Measurements from ENCODE around the gene ADAM17. TPM values are rescaled to one million over a fixed set of nuclear protein-coding genes. Genes with fewer than 3 reads are reported as not detected.

Gene ADAM17
- total and polyA plus RNA-seq, 7 donors: 3.2 to 17.6 (median 12.8) TPM

DNA sequence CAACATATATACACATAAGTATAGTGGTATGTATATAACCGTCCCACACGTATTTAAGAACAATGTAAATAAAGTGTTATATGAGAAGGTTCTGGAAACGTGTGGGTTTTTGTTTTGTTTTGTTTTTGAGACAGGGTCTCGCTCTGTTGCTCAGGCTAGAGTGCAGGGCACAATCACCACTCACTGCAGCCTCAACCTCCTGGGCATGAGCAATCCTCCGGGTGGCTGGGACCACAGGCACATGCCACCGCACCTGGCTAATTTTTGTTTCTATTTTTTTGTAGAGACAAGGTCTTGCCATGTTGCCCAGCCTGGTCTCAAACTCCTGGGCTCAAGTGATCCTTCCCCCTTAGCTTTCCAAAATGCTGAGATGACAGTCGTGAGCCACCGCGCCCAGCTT, 6.2 kb downstream of the ADAM17 start:
- WGBS, 2 donors: 86 to 92% methylated on average over 9 of the region's 9 CpGs
- Histone ChIP-seq H3K9me3 (no peaks in the 10 kb centered on the region), H3K36me3 (no peaks in the 10 kb centered on the region), H3K4me3 (no peak overlapping the region), H3K27me3 (no peaks in the 10 kb centered on the region), H3K27ac (no peak overlapping the region), H3K4me1 (peaks cover 0 to 54% (median 41%) of the 10 kb centered on the region in 4 donors)
- TF ChIP-seq, protein P1, sequence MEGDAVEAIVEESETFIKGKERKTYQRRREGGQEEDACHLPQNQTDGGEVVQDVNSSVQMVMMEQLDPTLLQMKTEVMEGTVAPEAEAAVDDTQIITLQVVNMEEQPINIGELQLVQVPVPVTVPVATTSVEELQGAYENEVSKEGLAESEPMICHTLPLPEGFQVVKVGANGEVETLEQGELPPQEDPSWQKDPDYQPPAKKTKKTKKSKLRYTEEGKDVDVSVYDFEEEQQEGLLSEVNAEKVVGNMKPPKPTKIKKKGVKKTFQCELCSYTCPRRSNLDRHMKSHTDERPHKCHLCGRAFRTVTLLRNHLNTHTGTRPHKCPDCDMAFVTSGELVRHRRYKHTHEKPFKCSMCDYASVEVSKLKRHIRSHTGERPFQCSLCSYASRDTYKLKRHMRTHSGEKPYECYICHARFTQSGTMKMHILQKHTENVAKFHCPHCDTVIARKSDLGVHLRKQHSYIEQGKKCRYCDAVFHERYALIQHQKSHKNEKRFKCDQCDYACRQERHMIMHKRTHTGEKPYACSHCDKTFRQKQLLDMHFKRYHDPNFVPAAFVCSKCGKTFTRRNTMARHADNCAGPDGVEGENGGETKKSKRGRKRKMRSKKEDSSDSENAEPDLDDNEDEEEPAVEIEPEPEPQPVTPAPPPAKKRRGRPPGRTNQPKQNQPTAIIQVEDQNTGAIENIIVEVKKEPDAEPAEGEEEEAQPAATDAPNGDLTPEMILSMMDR (IDR thresholded peaks at IDR 0.05): no peak
- TF ChIP-seq POLR2A (IDR thresholded peaks at IDR 0.05): no peak
- TF ChIP-seq POLR2AphosphoS5 (IDR thresholded peaks at IDR 0.05): no peak
- no peak for TF ChIP-seq EP300 (IDR thresholded peaks at IDR 0.05)
- DNase-seq: no peak
- intact Hi-C loops (cut with DNase I): loop anchor here (2.0 kb wide), 1 partner anchor 21 kb away; no protein-coding TSS in a partner anchor

DNA sequence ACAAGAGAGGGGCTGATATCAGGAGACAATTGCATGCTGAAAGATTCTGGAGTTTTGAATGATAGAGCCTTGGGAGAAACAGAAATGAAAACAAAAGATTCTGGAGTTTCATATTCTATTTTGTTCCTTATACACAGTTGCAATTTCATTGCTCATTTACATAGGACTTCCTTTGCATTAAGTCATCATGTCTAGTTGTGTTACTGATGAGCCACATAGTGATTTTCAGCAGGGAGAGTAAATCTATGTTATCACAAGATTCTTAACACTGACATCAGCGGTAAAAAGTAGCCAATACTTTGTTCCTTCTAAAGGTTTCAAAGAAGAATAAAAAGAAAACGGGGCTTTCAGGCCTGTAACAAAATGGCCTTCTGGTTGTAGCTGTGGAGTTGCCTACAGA, 7.1 kb downstream of the ADAM17 start:
- 77 to 86% methylated on average over 2 of the region's 2 CpGs for WGBS, 2 donors
- H3K4me1 ChIP-seq: peaks cover 0 to 45% (median 32%) of the 10 kb centered on the region in 4 donors
- intact Hi-C loops (cut with DNase I): loop anchor here (2.0 kb wide), 1 partner anchor 20 kb away; no protein-coding TSS in a partner anchor

DNA sequence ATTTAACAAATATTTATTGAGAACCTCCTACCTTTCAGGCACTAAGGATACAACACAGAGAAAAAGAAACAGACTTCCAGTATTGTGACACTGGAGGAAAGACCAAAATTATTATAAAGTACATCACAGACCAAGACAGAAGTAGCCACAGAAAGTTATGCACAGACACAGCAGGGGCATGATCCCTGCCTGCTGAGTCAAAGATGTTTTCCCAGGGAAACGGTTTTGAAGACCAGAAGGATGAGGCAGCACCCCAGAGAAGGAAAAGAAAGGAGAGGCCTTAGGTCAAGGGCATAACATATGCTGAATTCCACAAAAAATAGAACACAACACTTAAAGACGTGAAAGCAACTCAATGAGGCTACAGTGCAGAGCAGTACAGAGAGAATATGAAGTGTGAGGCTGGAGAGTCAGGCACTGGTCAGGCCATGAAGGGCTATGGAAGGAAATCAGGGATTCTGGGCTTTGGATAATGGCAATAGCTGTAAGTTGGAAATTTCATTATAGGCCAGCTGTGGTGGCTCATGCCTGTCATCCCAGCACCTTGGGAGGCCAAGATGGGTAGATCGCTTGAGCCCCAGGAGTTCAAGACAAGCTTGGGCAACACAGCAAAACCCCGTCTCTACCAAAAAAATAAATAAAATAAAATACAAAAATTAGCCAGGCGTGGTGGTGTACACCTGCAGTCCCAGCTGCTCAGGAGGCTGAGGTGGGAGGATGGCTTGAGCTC, 8.2 kb downstream of the ADAM17 start:
- H3K9me3 ChIP-seq: no peaks in the 10 kb centered on the region
- no peaks in the 10 kb centered on the region for H3K27me3 ChIP-seq
- TF ChIP-seq POLR2A (IDR thresholded peaks at IDR 0.05) (no peak), EP300 (IDR thresholded peaks at IDR 0.05) (no peak), POLR2AphosphoS5 (IDR thresholded peaks at IDR 0.05) (no peak)
- TF ChIP-seq, protein P1 (IDR thresholded peaks at IDR 0.05): no peak
- H3K36me3 ChIP-seq: no peaks in the 10 kb centered on the region
- H3K4me1 ChIP-seq: peaks cover 0 to 36% (median 26%) of the 10 kb centered on the region in 4 donors
- WGBS, 2 donors: 83 to 91% methylated on average over 5 of the region's 5 CpGs
- DNase-seq: no peak
- intact Hi-C loops (cut with DNase I): no loop called here
- H3K4me3 ChIP-seq: no peak overlapping the region
- no peak overlapping the region for H3K27ac ChIP-seq

More for the DNA sequence above, 7.1 kb downstream of the ADAM17 start:
- DNase-seq: no peak
- H3K36me3 ChIP-seq: no peaks in the 10 kb centered on the region
- H3K4me3 ChIP-seq: no peak overlapping the region
- no peak for TF ChIP-seq POLR2A (IDR thresholded peaks at IDR 0.05)
- TF ChIP-seq POLR2AphosphoS5 (IDR thresholded peaks at IDR 0.05): no peak
- TF ChIP-seq, protein P1 (IDR thresholded peaks at IDR 0.05): no peak
- no peak for TF ChIP-seq EP300 (IDR thresholded peaks at IDR 0.05)
- H3K27ac ChIP-seq: no peak overlapping the region
- no peaks in the 10 kb centered on the region for H3K9me3 ChIP-seq
- H3K27me3 ChIP-seq: no peaks in the 10 kb centered on the region

DNA sequence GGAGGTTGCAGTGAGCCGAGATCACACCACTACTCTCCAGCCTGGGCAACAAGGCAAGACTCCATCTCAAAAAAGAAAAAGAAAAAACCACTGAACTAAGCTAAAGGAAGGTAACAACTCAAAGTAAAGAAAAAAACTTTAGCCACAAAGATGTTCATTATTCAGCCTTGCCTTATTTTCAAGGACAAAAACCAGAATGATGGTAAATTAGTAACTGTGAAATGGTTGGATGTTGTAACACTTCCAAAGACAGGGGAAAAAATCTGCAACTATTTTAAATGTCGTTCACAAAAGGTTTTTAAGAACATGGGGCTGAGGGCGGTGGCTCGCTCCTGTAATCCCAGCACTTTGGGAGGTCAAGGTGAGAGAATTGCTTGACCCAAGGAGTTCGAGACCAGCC, 10.1 kb downstream of the ADAM17 start:
- intact Hi-C loops (cut with DNase I): no loop called here
- DNase-seq: no peak
- TF ChIP-seq, protein P1 (IDR thresholded peaks at IDR 0.05): no peak
- no peak for TF ChIP-seq POLR2AphosphoS5 (IDR thresholded peaks at IDR 0.05)
- no peak for TF ChIP-seq POLR2A (IDR thresholded peaks at IDR 0.05)
- TF ChIP-seq EP300 (IDR thresholded peaks at IDR 0.05): no peak
- WGBS, 2 donors: 77 to 90% methylated on average over 5 of the region's 5 CpGs
- no peaks in the 10 kb centered on the region for H3K27me3 ChIP-seq
- H3K9me3 ChIP-seq: no peaks in the 10 kb centered on the region
- peaks cover 0 to 20% (median 12%) of the 10 kb centered on the region in 4 donors for H3K4me1 ChIP-seq
- H3K36me3 ChIP-seq: peaks cover 0 to 8% (median 0%) of the 10 kb centered on the region in 4 donors
- no peak overlapping the region for H3K27ac ChIP-seq
- H3K4me3 ChIP-seq: no peak overlapping the region
